Suprapubic skin (tissue), 4 donors: ENCODE data around the gene TRPM2. TPM values are rescaled to one million over a fixed set of nuclear protein-coding genes. Genes with fewer than 3 reads are reported as not detected.

Source experiments
- DNase-seq, 2 donors: peaks; one replicate each; pipeline ENCODE4 v3.0.0-alpha.2; 2019; ENCODE audit warnings: low spot score in 2 of 2
- H3K27ac ChIP-seq: fragments of 200-600 bp; sonication (generic); one replicate; pipeline ENCODE4 v1.5.1; 2019
- H3K27me3 ChIP-seq: fragments of 200-600 bp; sonication (generic); one replicate; pipeline ENCODE4 v1.5.1; 2019
- H3K36me3 ChIP-seq: fragments of 200-600 bp; sonication (generic); one replicate; pipeline ENCODE4 v1.5.1; 2019
- H3K4me1 ChIP-seq: fragments of 200-600 bp; sonication (generic); one replicate; pipeline ENCODE4 v1.5.1; 2019
- H3K4me3 ChIP-seq: fragments of 200-600 bp; sonication (generic); one replicate; pipeline ENCODE4 v1.5.1; 2019; ENCODE audit warnings: mild to moderate bottlenecking
- H3K9me3 ChIP-seq: fragments of 200-600 bp; sonication (generic); one replicate; pipeline ENCODE4 v1.5.1; 2019
- EP300 ChIP-seq: sonication (generic); formaldehyde crosslinking; IDR thresholded peaks from one replicate; pipeline ENCODE4 v1.6.1; 2017; ENCODE audit warnings: antibody characterized with exemption
- POLR2A ChIP-seq, 2 donors: fragments of 450-650 bp; IDR thresholded peaks; one replicate each; pipeline ENCODE4 v1.6.1; 2017; ENCODE audit warnings: antibody characterized with exemption in 2 of 2, mild to moderate bottlenecking in 2 of 2, moderate library complexity in 2 of 2
- POLR2AphosphoS5 ChIP-seq, 3 donors: sonication (generic); formaldehyde crosslinking; IDR thresholded peaks; one replicate each; pipeline ENCODE4 v1.6.1; 2017; ENCODE audit warnings: antibody characterized with exemption in 3 of 3
- WGBS: methylation state at CpG from one replicate; pipeline ENCODE4 v1.1.5; 2018; 5-methylcytosine and 5-hydroxymethylcytosine counted together
- total RNA-seq, 4 donors: library from RNA; depleted of rRNA; stranded (reverse); fragments of >200 nt; gene quantifications; one replicate each; pipeline ENCODE4 v1.1.0, GENCODE V29; 2016
- TF ChIP-seq, protein P1 (sequence below), 2 donors: fragments of 200-600 bp in 1 of 2; fragments of 450-650 bp in 1 of 2; sonication (generic) in 1 of 2; IDR thresholded peaks; one replicate each; pipeline ENCODE4 v1.5.1; 2016 to 2019; ENCODE audit warnings: antibody characterized with exemption in 2 of 2, mild to moderate bottlenecking in 1 of 2, moderate library complexity in 1 of 2

TRPM2 gene
- total RNA-seq, 4 donors from 2014 or later = 2.5 to 4.2 (median 3.2) TPM

DNA sequence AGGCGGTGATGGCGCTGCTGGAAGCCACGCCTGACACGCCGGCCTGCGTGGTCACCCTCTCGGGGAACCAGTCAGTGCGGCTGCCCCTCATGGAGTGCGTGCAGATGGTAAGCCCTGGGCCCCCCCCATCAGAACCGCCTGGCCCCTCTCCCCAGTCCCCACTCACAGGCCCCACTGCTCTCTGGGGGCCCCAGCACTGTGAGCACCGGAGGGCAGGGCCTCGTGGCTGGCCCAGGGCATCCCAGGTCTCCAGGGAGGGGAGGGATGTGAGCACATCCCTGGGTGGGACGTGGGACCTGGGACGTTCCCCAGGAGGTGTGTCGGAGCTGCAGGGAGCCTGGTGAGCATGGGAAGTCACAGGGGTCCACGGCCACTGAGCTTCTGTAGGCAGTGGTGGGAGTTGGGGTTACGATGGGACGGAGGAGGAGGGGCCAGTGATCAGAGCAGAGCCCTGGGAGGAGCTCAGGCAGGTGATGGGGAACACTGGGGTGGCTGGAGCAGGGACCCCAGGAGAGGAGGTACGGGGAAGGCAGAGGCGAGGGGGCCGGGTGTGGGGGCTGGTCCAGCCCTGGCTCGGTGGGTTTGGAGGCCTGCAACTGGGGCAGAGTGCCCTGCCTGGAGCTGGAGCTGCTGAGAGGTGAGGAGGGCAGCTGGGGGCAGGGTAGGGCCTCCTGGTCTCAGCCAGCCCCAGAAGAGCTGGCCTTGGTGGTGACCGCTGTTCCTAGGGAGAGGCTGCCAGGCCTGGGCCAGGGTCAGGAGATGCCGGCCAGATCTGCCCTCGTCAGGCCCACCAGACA, 34.7 kb upstream of the TRPM2 start:
- H3K36me3 ChIP-seq = peaks cover 98% of the 10 kb centered on the region
- 95% methylated on average over 13 of the region's 25 CpGs for WGBS

GRCh38 chr21:44319407-44320065, 33.9 kb upstream of the TRPM2 start:
- H3K9me3 ChIP-seq = no peaks in the 10 kb centered on the region
- DNase-seq = no peak
- no peak overlapping the region for H3K4me3 ChIP-seq
- TF ChIP-seq POLR2A (IDR thresholded peaks at IDR 0.05) = no peak
- TF ChIP-seq POLR2AphosphoS5 (IDR thresholded peaks at IDR 0.05) = no peak
- TF ChIP-seq, protein P1, sequence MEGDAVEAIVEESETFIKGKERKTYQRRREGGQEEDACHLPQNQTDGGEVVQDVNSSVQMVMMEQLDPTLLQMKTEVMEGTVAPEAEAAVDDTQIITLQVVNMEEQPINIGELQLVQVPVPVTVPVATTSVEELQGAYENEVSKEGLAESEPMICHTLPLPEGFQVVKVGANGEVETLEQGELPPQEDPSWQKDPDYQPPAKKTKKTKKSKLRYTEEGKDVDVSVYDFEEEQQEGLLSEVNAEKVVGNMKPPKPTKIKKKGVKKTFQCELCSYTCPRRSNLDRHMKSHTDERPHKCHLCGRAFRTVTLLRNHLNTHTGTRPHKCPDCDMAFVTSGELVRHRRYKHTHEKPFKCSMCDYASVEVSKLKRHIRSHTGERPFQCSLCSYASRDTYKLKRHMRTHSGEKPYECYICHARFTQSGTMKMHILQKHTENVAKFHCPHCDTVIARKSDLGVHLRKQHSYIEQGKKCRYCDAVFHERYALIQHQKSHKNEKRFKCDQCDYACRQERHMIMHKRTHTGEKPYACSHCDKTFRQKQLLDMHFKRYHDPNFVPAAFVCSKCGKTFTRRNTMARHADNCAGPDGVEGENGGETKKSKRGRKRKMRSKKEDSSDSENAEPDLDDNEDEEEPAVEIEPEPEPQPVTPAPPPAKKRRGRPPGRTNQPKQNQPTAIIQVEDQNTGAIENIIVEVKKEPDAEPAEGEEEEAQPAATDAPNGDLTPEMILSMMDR (IDR thresholded peaks at IDR 0.05) = no peak
- H3K27me3 ChIP-seq = no peaks in the 10 kb centered on the region
- H3K4me1 ChIP-seq = no peaks in the 10 kb centered on the region
- H3K36me3 ChIP-seq = peaks cover 100% of the 10 kb centered on the region
- 91% methylated on average over 27 of the region's 35 CpGs for WGBS
- H3K27ac ChIP-seq = no peak overlapping the region

More for the DNA sequence above, 34.7 kb upstream of the TRPM2 start:
- no peaks in the 10 kb centered on the region for H3K4me1 ChIP-seq
- H3K9me3 ChIP-seq = no peaks in the 10 kb centered on the region
- H3K4me3 ChIP-seq = no peak overlapping the region
- no peak for DNase-seq
- H3K27ac ChIP-seq = no peak overlapping the region
- no peak for TF ChIP-seq POLR2AphosphoS5 (IDR thresholded peaks at IDR 0.05)
- TF ChIP-seq POLR2A (IDR thresholded peaks at IDR 0.05) = no peak
- TF ChIP-seq EP300 = no peak
- TF ChIP-seq, protein P1 (IDR thresholded peaks at IDR 0.05) = no peak
- no peaks in the 10 kb centered on the region for H3K27me3 ChIP-seq

DNA sequence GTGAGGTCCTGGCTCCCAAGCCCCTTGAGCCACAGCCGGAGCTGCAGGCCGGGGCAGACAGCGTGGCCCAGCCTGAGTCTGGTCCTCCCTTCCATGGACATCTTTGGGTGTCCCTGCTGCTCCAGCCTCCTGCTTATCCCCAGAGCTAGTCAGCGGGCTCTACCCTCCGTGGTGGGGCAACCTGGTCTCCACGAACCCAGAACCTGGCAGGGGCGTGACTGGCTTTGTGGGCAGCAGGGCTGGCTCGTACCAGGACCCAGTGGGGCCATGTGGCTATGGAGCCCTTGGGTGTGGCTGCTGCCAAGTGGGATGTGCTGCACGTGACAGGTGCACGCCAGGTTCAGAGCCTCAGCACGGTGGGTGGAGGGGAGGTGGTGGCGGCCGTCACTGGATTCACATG, 32.6 kb upstream of the TRPM2 start:
- H3K9me3 ChIP-seq = no peaks in the 10 kb centered on the region
- H3K4me1 ChIP-seq = no peaks in the 10 kb centered on the region
- H3K27ac ChIP-seq = no peak overlapping the region
- peaks cover 100% of the 10 kb centered on the region for H3K36me3 ChIP-seq
- WGBS = 94% methylated on average over 6 of the region's 13 CpGs
- DNase-seq = no peak
- H3K4me3 ChIP-seq = no peak overlapping the region
- H3K27me3 ChIP-seq = no peaks in the 10 kb centered on the region
- TF ChIP-seq, protein P1 (IDR thresholded peaks at IDR 0.05) = no peak
- TF ChIP-seq POLR2AphosphoS5 (IDR thresholded peaks at IDR 0.05) (no peak), EP300 (no peak), POLR2A (IDR thresholded peaks at IDR 0.05) (no peak)

DNA sequence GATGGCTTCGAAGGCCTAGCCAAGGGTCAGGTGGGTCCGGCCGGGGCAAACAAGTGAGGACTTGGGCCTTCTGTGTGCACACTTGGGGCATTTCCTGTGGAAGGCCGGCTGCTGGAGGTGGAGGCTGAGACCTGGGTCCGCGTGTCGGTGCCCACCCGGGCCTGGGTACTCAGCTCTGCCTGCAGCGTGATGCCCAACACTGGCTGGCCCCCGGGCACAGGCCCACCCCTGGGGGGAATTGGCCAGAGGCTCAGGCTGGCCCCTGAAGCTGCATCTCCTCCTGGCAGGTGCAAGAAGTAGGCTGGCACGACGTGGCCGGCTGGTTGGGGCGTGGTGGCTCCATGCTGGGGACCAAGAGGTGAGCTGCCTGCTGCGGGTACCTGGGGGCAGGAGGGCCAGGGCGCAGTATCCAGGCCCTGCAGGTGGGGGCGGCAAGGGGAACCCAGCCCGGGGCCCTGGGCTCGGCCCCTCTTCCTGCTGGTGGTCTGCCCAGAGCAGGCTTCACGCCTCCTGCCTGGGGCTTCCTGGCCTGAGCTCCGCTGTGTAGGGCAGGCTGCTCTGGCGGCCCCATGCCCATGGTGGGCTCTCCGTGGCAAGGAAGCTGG, 31.5 kb upstream of the TRPM2 start:
- 97% methylated on average over 9 of the region's 23 CpGs for WGBS
- Histone ChIP-seq H3K27ac (no peak overlapping the region), H3K4me1 (no peaks in the 10 kb centered on the region), H3K9me3 (no peaks in the 10 kb centered on the region), H3K27me3 (no peaks in the 10 kb centered on the region), H3K4me3 (no peak overlapping the region), H3K36me3 (peaks cover 100% of the 10 kb centered on the region)
- TF ChIP-seq POLR2AphosphoS5 (IDR thresholded peaks at IDR 0.05) (no peak), EP300 (no peak), POLR2A (IDR thresholded peaks at IDR 0.05) (no peak)
- TF ChIP-seq, protein P1 (IDR thresholded peaks at IDR 0.05) = no peak
- DNase-seq = no peak
